Ovary (tissue), 9 donors: Measurements from ENCODE around the gene ROM1. TPM values are rescaled to one million over a fixed set of nuclear protein-coding genes. Genes with fewer than 3 reads are reported as not detected.

ENCODE experiments used
- DNase-seq, 5 donors: peaks; one replicate each; pipeline ENCODE4 v3.0.0-alpha.2; 2019 to 2020
- H3K27ac ChIP-seq, 2 donors: fragments of 200-600 bp; one replicate each; pipeline versions ENCODE4 v1.5.1 to v1.8.0; 2019 to 2022
- H3K27me3 ChIP-seq: fragments of 200-600 bp; one replicate; pipeline ENCODE4 v1.8.0; 2022
- H3K36me3 ChIP-seq: fragments of 200-600 bp; sonication (generic); one replicate; pipeline ENCODE4 v1.5.1; 2019
- H3K4me1 ChIP-seq: one replicate; pipeline ENCODE4 v1.8.1; 2013; ENCODE audit warnings: mild to moderate bottlenecking, moderate library complexity; ENCODE audit not compliant: insufficient read depth
- H3K4me3 ChIP-seq: fragments of 200-600 bp; sonication (generic); one replicate; pipeline ENCODE4 v1.5.1; 2017
- H3K9me3 ChIP-seq, 2 donors: fragments of 200-600 bp in 1 of 2; sonication (generic) in 1 of 2; one replicate each; pipeline versions ENCODE4 v1.5.1 to v1.8.1; 2013 to 2019; ENCODE audit warnings: mild to moderate bottlenecking in 1 of 2, moderate library complexity in 1 of 2
- EP300 ChIP-seq: sonication (generic); formaldehyde crosslinking; IDR thresholded peaks from one replicate; pipeline ENCODE4 v1.6.1; 2017; ENCODE audit warnings: antibody characterized with exemption
- POLR2A ChIP-seq: fragments of 450-650 bp; IDR thresholded peaks from one replicate; pipeline ENCODE4 v1.6.1; 2017; ENCODE audit warnings: antibody characterized with exemption, mild to moderate bottlenecking, moderate library complexity
- WGBS, 3 donors: extraction: QIAGEN DNeasy Blood & Tissue Kit in 1 of 3; methylation state at CpG; one replicate each; pipeline versions ENCODE4 v1.1.5 to v1.1.7; 2013 to 2017; 5-methylcytosine and 5-hydroxymethylcytosine counted together
- intact Hi-C, 4 donors: fragments of 100-400 bp; cut with DNase I; formaldehyde crosslinking; loops; one replicate each; pipeline versions ENCODE4 v1.11.0 to v1.15.1; 2022 to 2023
- polyA plus RNA-seq, 2 donors: library from polyadenylated mRNA; stranded (reverse); fragments of 200-250 nt in 1 of 2; fragments of 350-450 nt in 1 of 2; fragmentation: Illumina TruSeq in 1 of 2; extraction: RNeasy Lipid Tissue Mini Kit (QIAGEN cat#74804) in 1 of 2; gene quantifications; one replicate each; pipeline ENCODE4 v1.2.3, GENCODE V29; 2013 to 2014
- total RNA-seq, 7 donors: library from RNA; depleted of rRNA in 2 of 7; stranded (reverse); fragments of >200 nt in 2 of 7; fragmentation: NEBNext Ultra II Directional in 3 of 7; extraction: Animal tissue kit (Norgen Biotek cat#: 25700) in 3 of 7; gene quantifications; one replicate each; pipeline versions ENCODE4 v1.1.0 to v1.2.4, GENCODE V29; 2016 to 2023
- TF ChIP-seq, protein P1 (sequence below), 3 donors: fragments of 450-650 bp in 2 of 3; fragments of 200-600 bp in 1 of 3; IDR thresholded peaks; one replicate each; pipeline versions ENCODE4 v1.5.1 to v1.8.0; 2016 to 2022; ENCODE audit warnings: antibody characterized with exemption in 3 of 3, mild to moderate bottlenecking in 1 of 3
- donor health status: DM: no; HTN: no; CAD: no; lungs with moderate emphysema.
- donor health status: DM: no; HTN: no; CAD: no.
- donor health status: Bipolar disorder and iron deficiency.
- donor health status: DM: yes; HTN: yes; CAD: no.
- donor health status: DM: no; HTN: no; CAD: no.
- donor health status: DM: yes; HTN: yes; CAD: no.

ROM1 gene
- total and polyA plus RNA-seq, 9 donors, result 9.2 to 22.4 (median 10.8) TPM

- 50 to 67% (median 54%) methylated on average over 14 of the region's 14 CpGs for WGBS, 3 donors
- H3K4me3 ChIP-seq, result no peak overlapping the region
- no peaks in the 10 kb centered on the region for H3K36me3 ChIP-seq
- DNase-seq, result peak in 1 of 5 donors; percentile 27
- H3K27ac ChIP-seq, result peak overlapping the region in 1 of 2 donors; percentile 8
- intact Hi-C loops, result no loop called here
- no peaks in the 10 kb centered on the region for H3K9me3 ChIP-seq
- peaks cover 7% of the 10 kb centered on the region for H3K4me1 ChIP-seq
- no peaks in the 10 kb centered on the region for H3K27me3 ChIP-seq
- TF ChIP-seq, protein P1, sequence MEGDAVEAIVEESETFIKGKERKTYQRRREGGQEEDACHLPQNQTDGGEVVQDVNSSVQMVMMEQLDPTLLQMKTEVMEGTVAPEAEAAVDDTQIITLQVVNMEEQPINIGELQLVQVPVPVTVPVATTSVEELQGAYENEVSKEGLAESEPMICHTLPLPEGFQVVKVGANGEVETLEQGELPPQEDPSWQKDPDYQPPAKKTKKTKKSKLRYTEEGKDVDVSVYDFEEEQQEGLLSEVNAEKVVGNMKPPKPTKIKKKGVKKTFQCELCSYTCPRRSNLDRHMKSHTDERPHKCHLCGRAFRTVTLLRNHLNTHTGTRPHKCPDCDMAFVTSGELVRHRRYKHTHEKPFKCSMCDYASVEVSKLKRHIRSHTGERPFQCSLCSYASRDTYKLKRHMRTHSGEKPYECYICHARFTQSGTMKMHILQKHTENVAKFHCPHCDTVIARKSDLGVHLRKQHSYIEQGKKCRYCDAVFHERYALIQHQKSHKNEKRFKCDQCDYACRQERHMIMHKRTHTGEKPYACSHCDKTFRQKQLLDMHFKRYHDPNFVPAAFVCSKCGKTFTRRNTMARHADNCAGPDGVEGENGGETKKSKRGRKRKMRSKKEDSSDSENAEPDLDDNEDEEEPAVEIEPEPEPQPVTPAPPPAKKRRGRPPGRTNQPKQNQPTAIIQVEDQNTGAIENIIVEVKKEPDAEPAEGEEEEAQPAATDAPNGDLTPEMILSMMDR (IDR thresholded peaks at IDR 0.05), result no peak
- TF ChIP-seq POLR2A (no peak), EP300 (no peak)
Measured at GRCh38 chr11:62575837-62576236, 37.2 kb upstream of the ROM1 start.

DNA sequence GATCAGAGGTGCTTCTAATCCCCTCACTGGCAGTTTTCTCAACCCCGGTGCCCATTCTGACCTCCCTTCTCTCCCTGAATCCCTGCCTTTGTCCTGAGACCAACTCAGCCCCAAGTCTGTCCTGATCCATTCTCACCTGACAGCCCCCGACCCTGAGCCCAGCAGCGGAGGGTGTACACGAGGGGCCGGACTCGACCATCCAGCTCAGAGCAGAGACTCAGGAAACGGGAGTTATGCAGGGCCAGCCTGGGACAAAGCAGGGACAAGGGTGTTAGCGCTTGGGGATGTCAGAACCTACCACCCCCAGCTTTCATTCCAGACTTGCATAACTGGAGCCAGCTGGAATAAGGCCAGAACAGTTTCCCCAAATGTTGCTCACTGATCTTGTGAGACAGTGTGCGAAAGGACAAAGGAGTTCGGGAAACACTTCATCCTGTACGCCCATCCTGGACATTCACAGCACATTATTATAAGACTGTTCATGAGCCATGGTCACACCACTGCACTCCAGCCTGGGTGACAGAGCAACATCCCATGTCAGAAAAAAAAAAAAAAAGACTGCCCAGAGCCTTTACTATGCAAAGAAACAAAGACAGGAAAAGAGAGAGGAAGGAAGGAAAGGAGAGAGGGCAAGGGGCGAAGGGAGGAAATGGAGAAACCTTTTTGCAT lies 35.9 kb upstream of the ROM1 start:
- Histone ChIP-seq H3K9me3 (no peaks in the 10 kb centered on the region), H3K36me3 (no peaks in the 10 kb centered on the region), H3K4me3 (no peak overlapping the region), H3K4me1 (peaks cover 7% of the 10 kb centered on the region), H3K27ac (no peak overlapping the region), H3K27me3 (no peaks in the 10 kb centered on the region)
- intact Hi-C loops, result no loop called here
- 75 to 81% (median 78%) methylated on average over 12 of the region's 12 CpGs for WGBS, 3 donors
- TF ChIP-seq EP300, result no peak
- TF ChIP-seq POLR2A, result no peak
- TF ChIP-seq, protein P1 (IDR thresholded peaks at IDR 0.05), result no peak
- DNase-seq, result peak in 1 of 5 donors; percentile 27

DNA sequence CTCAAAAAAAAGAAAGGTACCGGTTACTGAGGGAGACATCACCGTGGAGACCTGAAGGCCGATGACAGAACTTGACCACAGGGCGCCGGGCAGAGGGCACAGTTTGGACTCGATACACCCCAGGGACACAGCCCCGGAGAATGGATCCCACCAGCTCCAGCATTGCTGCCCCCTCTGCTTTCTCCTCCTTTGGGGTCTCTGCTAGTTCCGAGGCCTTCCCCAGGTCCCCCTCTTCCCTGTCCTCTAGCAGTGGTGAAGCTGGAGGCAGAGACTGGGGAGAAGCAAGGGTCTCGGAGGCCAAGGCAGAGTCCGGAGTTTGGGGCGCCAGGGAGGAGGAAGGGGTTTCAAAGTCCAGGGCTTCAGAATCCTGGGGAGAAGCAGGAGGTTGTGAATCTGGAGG lies 34.5 kb upstream of the ROM1 start:
- Histone ChIP-seq H3K36me3 (no peaks in the 10 kb centered on the region), H3K4me3 (no peak overlapping the region), H3K27me3 (no peaks in the 10 kb centered on the region), H3K27ac (no peak overlapping the region), H3K9me3 (no peaks in the 10 kb centered on the region), H3K4me1 (peaks cover 4% of the 10 kb centered on the region)
- TF ChIP-seq, protein P1 (IDR thresholded peaks at IDR 0.05), result no peak
- TF ChIP-seq POLR2A (no peak), EP300 (no peak)
- intact Hi-C loops, result no loop called here
- DNase-seq, result peak in 1 of 5 donors; percentile 27
- 90 to 94% (median 91%) methylated on average over 11 of the region's 11 CpGs for WGBS, 3 donors

DNA sequence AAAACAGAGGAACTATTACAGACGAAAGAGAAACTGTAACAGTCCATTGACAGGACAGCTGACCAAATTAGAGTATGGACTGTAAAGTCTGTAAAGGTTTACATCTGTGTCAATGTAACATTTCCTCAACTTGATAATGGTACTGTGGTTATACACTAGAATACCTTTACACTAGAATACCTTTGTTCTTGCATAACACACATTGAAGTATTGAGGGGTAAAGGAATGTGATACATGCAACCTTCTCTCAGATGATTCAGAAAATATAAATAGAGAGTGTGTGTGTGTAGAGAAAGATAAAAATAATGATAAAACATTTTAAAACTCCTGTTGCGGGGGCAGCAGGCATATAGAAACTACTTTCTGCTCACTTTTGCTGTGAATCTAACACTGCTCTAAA lies 33.8 kb upstream of the ROM1 start:
- 88 to 93% (median 89%) methylated on average over 2 of the region's 2 CpGs for WGBS, 3 donors

More for the DNA sequence above, 33.8 kb upstream of the ROM1 start:
- no peak for DNase-seq
- intact Hi-C loops, result no loop called here
- H3K27ac ChIP-seq, result no peak overlapping the region
- no peaks in the 10 kb centered on the region for H3K9me3 ChIP-seq
- no peaks in the 10 kb centered on the region for H3K27me3 ChIP-seq
- TF ChIP-seq POLR2A, result no peak
- no peak for TF ChIP-seq EP300
- TF ChIP-seq, protein P1 (IDR thresholded peaks at IDR 0.05), result no peak
- no peak overlapping the region for H3K4me3 ChIP-seq
- H3K36me3 ChIP-seq, result no peaks in the 10 kb centered on the region
- H3K4me1 ChIP-seq, result peaks cover 4% of the 10 kb centered on the region
